Panc1 (cell line): ENCODE results near the gene KCNMB1. TPM values are rescaled to one million over a fixed set of nuclear protein-coding genes. Genes with fewer than 3 reads are reported as not detected.

Experiments
- ATAC-seq: fragments of 200-7000 bp; cut with Tn5 transposase; 2 replicates; pipeline ENCODE4 v1.9.1; 2020; ENCODE audit warnings: mild to moderate bottlenecking, moderate library complexity
- BruUV-seq: library from RNA; stranded (reverse); fragments of 400-500 nt; replicated peaks from 2 replicates; lab custom pipeline; 2021; lab: Mats Ljungman, UMichigan
- CTCF ChIA-PET: fragments of 300-600 bp; sonication (Branson Sonifier 250); formaldehyde crosslinking; loops from one replicate; lab custom pipeline; 2022; ENCODE audit warnings: antibody characterized with exemption; lab: Charles Lee
- POLR2A ChIA-PET: fragments of 300-600 bp; sonication (Branson Sonifier 250); formaldehyde crosslinking; loops from one replicate; lab custom pipeline; 2022; ENCODE audit warnings: antibody characterized with exemption; lab: Charles Lee
- DNase-seq: peaks from one replicate; pipeline ENCODE4 v3.0.0-alpha.2; 2010; ENCODE audit warnings: low read depth, low spot score
- H3K27ac ChIP-seq: 2 replicates; pipeline ENCODE4 v1.5.1; 2011; ENCODE audit warnings: mild to moderate bottlenecking, low read length, inconsistent platforms
- H3K27me3 ChIP-seq: fragments of 200-500 bp; sonication (Bioruptor generic); 2 replicates; pipeline ENCODE4 v1.6.0; 2014; ENCODE audit warnings: low read length, inconsistent platforms; ENCODE audit not compliant: control insufficient read depth, insufficient read depth
- H3K36me3 ChIP-seq: fragments of 200-500 bp; sonication (Bioruptor generic); 2 replicates; pipeline ENCODE4 v1.5.1; 2014; ENCODE audit warnings: inconsistent platforms, mild to moderate bottlenecking, low read length, moderate library complexity; ENCODE audit not compliant: control insufficient read depth, insufficient read depth
- H3K4me1 ChIP-seq: 2 replicates; pipeline ENCODE4 v1.5.1; 2011; ENCODE audit warnings: inconsistent platforms, mild to moderate bottlenecking, low read length, moderate library complexity; ENCODE audit not compliant: control insufficient read depth, insufficient read depth
- H3K4me3 ChIP-seq, 2 experiments: 2 replicates each; pipeline ENCODE4 v1.5.1; 2011 to 2012; ENCODE audit warnings: low read depth in 2 of 2, low read length in 2 of 2, mild to moderate bottlenecking in 2 of 2, inconsistent platforms in 1 of 2, moderate library complexity in 1 of 2
- H3K9me3 ChIP-seq: fragments of 200-500 bp; sonication (Bioruptor generic); 2 replicates; pipeline ENCODE4 v1.5.1; 2014; ENCODE audit warnings: low read depth, mild to moderate bottlenecking, inconsistent platforms, low read length, moderate library complexity; ENCODE audit not compliant: control insufficient read depth, insufficient read depth
- POLR2AphosphoS5 ChIP-seq: IDR thresholded peaks from 2 replicates; pipeline ENCODE4 v1.6.1; 2012; ENCODE audit warnings: mild to moderate bottlenecking, low read depth, low read length, moderate library complexity
- SIN3A ChIP-seq: IDR thresholded peaks from 2 replicates; pipeline ENCODE4 v1.6.1; 2012; ENCODE audit warnings: low read depth, mild to moderate bottlenecking, low read length, moderate library complexity, borderline replicate concordance; ENCODE audit not compliant: insufficient read depth
- TCF7L2 ChIP-seq: IDR thresholded peaks from 2 replicates; pipeline ENCODE4 v1.6.1; 2011; ENCODE audit warnings: mild to moderate bottlenecking, low read depth, low read length, inconsistent platforms
- in situ Hi-C: cut with HindIII; loops from 2 replicates; pipeline ENCODE4 v1.10.0; 2016; ENCODE audit warnings: low sequenced_read_pairs, low pct_unique_long_range_greater_than_20kb
- intact Hi-C: fragments of 100-400 bp; cut with micrococcal nuclease; formaldehyde crosslinking; loops from one replicate; pipeline ENCODE4 v1.10.0; 2022; ENCODE audit not compliant: unreplicated experiment
- total RNA-seq: library from RNA; stranded (reverse); gene quantifications from one replicate; pipeline ENCODE4 v1.2.1, GENCODE V29; 2021; ENCODE audit not compliant: unreplicated experiment
- TF ChIP-seq, protein P1 (sequence below), 2 experiments: IDR thresholded peaks; 2 replicates each; pipeline ENCODE4 v1.6.1; 2011 to 2012; ENCODE audit warnings: low read depth in 2 of 2, control low read depth in 1 of 2, low read length in 1 of 2, mild to moderate bottlenecking in 1 of 2, moderate library complexity in 1 of 2; ENCODE audit not compliant: insufficient read depth in 1 of 2
- TF ChIP-seq, protein P2 (sequence below): fragments of 450-650 bp; IDR thresholded peaks from 2 replicates; pipeline ENCODE4 v1.5.1; 2017; ENCODE audit warnings: mild to moderate bottlenecking

KCNMB1 gene
- total RNA-seq, 1 experiment from 2014 or later = not detected

DNA sequence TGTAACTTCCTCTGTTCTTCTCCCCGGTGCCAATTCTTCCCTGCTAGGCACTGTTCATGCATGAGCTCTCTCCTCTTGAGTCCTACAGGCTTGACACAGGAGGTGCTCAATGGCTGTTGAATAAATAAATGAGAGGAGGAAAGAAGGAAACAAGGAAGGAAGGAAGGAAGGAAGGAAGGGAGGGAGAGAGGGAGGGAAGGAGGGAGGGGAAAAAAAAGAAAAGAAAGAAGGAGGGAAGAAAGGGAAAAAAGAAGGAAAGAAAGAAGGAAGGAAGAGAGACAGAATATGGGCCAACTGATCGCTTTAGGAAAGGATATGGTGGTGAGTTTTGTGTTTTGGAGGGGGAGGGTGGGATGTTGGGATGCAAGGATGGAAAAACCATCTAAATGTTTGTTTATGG, 6.4 kb downstream of the KCNMB1 start:
- Histone ChIP-seq H3K36me3 (no peaks in the 10 kb centered on the region), H3K27ac (no peak overlapping the region), H3K27me3 (peaks cover 2% of the 10 kb centered on the region), H3K4me1 (no peaks in the 10 kb centered on the region), H3K4me3 (no peak overlapping the region), H3K9me3 (no peaks in the 10 kb centered on the region)
- CTCF ChIA-PET = no interaction called here
- no TSS peak for BruUV-seq
- TF ChIP-seq TCF7L2 = no peak
- TF ChIP-seq, protein P1, sequence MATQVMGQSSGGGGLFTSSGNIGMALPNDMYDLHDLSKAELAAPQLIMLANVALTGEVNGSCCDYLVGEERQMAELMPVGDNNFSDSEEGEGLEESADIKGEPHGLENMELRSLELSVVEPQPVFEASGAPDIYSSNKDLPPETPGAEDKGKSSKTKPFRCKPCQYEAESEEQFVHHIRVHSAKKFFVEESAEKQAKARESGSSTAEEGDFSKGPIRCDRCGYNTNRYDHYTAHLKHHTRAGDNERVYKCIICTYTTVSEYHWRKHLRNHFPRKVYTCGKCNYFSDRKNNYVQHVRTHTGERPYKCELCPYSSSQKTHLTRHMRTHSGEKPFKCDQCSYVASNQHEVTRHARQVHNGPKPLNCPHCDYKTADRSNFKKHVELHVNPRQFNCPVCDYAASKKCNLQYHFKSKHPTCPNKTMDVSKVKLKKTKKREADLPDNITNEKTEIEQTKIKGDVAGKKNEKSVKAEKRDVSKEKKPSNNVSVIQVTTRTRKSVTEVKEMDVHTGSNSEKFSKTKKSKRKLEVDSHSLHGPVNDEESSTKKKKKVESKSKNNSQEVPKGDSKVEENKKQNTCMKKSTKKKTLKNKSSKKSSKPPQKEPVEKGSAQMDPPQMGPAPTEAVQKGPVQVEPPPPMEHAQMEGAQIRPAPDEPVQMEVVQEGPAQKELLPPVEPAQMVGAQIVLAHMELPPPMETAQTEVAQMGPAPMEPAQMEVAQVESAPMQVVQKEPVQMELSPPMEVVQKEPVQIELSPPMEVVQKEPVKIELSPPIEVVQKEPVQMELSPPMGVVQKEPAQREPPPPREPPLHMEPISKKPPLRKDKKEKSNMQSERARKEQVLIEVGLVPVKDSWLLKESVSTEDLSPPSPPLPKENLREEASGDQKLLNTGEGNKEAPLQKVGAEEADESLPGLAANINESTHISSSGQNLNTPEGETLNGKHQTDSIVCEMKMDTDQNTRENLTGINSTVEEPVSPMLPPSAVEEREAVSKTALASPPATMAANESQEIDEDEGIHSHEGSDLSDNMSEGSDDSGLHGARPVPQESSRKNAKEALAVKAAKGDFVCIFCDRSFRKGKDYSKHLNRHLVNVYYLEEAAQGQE (IDR thresholded peaks at IDR 0.05; ENCODE audit: insufficient read depth in 1 of 2, low read depth in 2 of 2, low read length in 1 of 2) = no peak
- TF ChIP-seq, protein P2, sequence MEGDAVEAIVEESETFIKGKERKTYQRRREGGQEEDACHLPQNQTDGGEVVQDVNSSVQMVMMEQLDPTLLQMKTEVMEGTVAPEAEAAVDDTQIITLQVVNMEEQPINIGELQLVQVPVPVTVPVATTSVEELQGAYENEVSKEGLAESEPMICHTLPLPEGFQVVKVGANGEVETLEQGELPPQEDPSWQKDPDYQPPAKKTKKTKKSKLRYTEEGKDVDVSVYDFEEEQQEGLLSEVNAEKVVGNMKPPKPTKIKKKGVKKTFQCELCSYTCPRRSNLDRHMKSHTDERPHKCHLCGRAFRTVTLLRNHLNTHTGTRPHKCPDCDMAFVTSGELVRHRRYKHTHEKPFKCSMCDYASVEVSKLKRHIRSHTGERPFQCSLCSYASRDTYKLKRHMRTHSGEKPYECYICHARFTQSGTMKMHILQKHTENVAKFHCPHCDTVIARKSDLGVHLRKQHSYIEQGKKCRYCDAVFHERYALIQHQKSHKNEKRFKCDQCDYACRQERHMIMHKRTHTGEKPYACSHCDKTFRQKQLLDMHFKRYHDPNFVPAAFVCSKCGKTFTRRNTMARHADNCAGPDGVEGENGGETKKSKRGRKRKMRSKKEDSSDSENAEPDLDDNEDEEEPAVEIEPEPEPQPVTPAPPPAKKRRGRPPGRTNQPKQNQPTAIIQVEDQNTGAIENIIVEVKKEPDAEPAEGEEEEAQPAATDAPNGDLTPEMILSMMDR = no peak
- no peak for TF ChIP-seq POLR2AphosphoS5
- no peak for TF ChIP-seq SIN3A
- POLR2A ChIA-PET = interaction anchor here (0.6 kb wide), 1 partner anchor 132 kb away, joined by 3 read pairs; no protein-coding TSS in a partner anchor
- in situ Hi-C loops (no loop called here), intact Hi-C loops (no loop called here)
- DNase-seq = no peak
- no peak for ATAC-seq

DNA sequence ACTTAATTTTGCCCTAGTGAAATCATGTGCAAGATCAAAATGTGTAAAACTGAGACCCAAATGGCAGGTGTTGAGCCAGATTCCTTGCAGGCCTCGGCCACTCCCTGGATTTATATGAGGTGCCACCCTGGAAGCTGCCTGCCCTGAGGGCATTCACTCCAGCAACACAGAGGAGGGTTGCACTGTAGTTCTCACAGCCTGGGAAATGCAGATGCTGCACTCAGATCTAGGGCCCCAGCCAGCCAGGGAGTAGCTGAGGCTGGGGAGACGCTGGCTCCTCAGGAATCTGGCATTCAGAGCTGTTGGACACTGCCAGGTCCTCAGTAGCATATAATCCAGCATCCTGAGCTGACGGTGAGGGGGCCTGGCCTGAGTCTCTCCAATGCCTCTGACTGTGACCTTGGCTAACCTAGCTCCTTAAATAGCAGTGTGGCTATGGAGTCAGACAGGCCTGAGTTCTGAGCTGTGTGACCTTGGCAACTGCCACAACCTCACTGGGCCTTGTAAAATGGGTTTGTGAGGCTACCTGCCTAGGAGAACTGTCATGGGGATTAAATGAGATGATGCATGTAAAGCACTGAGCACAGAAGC, 8.7 kb downstream of the KCNMB1 start:
- H3K27ac ChIP-seq = no peak overlapping the region
- in situ Hi-C loops = no loop called here
- intact Hi-C loops = no loop called here
- no peaks in the 10 kb centered on the region; the same call in 1 of the 2 replicates for H3K27me3 ChIP-seq
- no peak for ATAC-seq
- H3K9me3 ChIP-seq = no peaks in the 10 kb centered on the region
- H3K4me3 ChIP-seq = no peak overlapping the region
- H3K36me3 ChIP-seq = no peaks in the 10 kb centered on the region
- TF ChIP-seq POLR2AphosphoS5 (no peak), SIN3A (no peak), TCF7L2 (no peak)
- TF ChIP-seq, protein P2 = no peak
- TF ChIP-seq, protein P1 (IDR thresholded peaks at IDR 0.05; ENCODE audit: insufficient read depth in 1 of 2, low read depth in 2 of 2, low read length in 1 of 2) = no peak
- no peak for DNase-seq
- POLR2A ChIA-PET = no interaction called here
- BruUV-seq = no TSS peak
- no peaks in the 10 kb centered on the region for H3K4me1 ChIP-seq
- CTCF ChIA-PET = no interaction called here
